Heart right ventricle (tissue), 16 donors: ENCODE measurements around the gene CHST15. TPM values are rescaled to one million over a fixed set of nuclear protein-coding genes. Genes with fewer than 3 reads are reported as not detected.
A peak's percentile ranks its signal among the peaks of the same experiment; 100 is the strongest.

Experiments used
- ATAC-seq, 8 donors: fragments of 200-7000 bp; cut with Tn5 transposase; one replicate each; pipeline ENCODE4 v1.9.1; 2020; ENCODE audit warnings: mild to moderate bottlenecking in 8 of 8, moderate library complexity in 8 of 8, moderate number of reproducible peaks in 1 of 8
- DNase-seq, 2 donors: peaks; one replicate each; pipeline ENCODE4 v3.0.0-alpha.2; 2020
- H3K27ac ChIP-seq, 10 donors: fragments of 200-600 bp; sonication (generic) in 2 of 10; one replicate each; pipeline versions ENCODE4 v1.5.0 to v1.8.0; 2020 to 2022; ENCODE audit warnings: mild to moderate bottlenecking in 3 of 10
- H3K27me3 ChIP-seq, 7 donors: fragments of 200-600 bp; one replicate each; pipeline ENCODE4 v1.8.0; 2021 to 2022; ENCODE audit warnings: mild to moderate bottlenecking in 2 of 7
- H3K36me3 ChIP-seq, 9 donors: fragments of 200-600 bp; sonication (generic) in 1 of 9; one replicate each; pipeline versions ENCODE4 v1.5.0 to v1.8.0; 2020 to 2022; ENCODE audit warnings: mild to moderate bottlenecking in 2 of 9
- H3K4me1 ChIP-seq, 9 donors: fragments of 200-600 bp; sonication (generic) in 1 of 9; one replicate each; pipeline versions ENCODE4 v1.5.0 to v1.8.0; 2020 to 2022; ENCODE audit warnings: mild to moderate bottlenecking in 4 of 9
- H3K4me3 ChIP-seq, 10 donors: fragments of 200-600 bp; sonication (generic) in 2 of 10; one replicate each; pipeline versions ENCODE4 v1.5.0 to v1.8.0; 2020 to 2022; ENCODE audit warnings: mild to moderate bottlenecking in 7 of 10, moderate library complexity in 2 of 10
- H3K9me3 ChIP-seq, 11 donors: fragments of 200-600 bp in 10 of 11; sonication (generic) in 2 of 11; one replicate each; pipeline versions ENCODE4 v1.5.0 to v1.8.0; 2013 to 2022; ENCODE audit warnings: mild to moderate bottlenecking in 2 of 11, control low read depth in 1 of 11, moderate library complexity in 1 of 11
- WGBS, 2 donors: extraction: QIAGEN DNeasy Blood & Tissue Kit; methylation state at CpG; one replicate each; pipeline ENCODE4 v1.1.7; 2013; ENCODE audit warnings: inconsistent platforms in 1 of 2; 5-methylcytosine and 5-hydroxymethylcytosine counted together
- intact Hi-C, 10 donors: fragments of 100-400 bp; cut with DNase I; formaldehyde crosslinking; loops; one replicate each; pipeline versions ENCODE4 v1.11.1 to v1.14.2; 2022
- polyA plus RNA-seq, 2 donors: library from polyadenylated mRNA; stranded (reverse); fragments of 200-250 nt; gene quantifications; one replicate each; pipeline ENCODE4 v1.2.3, GENCODE V29; 2013
- total RNA-seq, 10 donors: library from RNA; stranded (reverse); fragmentation: NEBNext Ultra II Directional in 3 of 10; extraction: Animal tissue kit (Norgen Biotek cat#: 25700) in 3 of 10; gene quantifications; one replicate each; pipeline versions ENCODE4 v1.2.1 to v1.2.4, GENCODE V29; 2021 to 2023
- TF ChIP-seq, protein P1 (sequence below), 9 donors: fragments of 200-600 bp; sonication (generic) in 2 of 9; IDR thresholded peaks; one replicate each; pipeline versions ENCODE4 v1.5.0 to v1.8.0; 2021 to 2022; ENCODE audit warnings: antibody characterized with exemption in 9 of 9, mild to moderate bottlenecking in 5 of 9, moderate library complexity in 1 of 9
- donor health status: Arrhythmogenic right ventricular cardiomyopathy.
- donor health status: ischemic (EF 13 %, LVEDD 7.1; RV severe dilation, severe dysfunction).
- donor health status: healthy with polysubstance abuse.
- donor health status: DM: no; HTN: yes; CAD: no.
- donor health status: DM: no; HTN: no; CAD: no.
- donor health status: ischemic (EF 25% LVEDD 6.9; RV normal size, moderate dysfunction).
- donor health status: ischemic (EF 25% LVEDD 5.7; RV mildly dilated, moderate dysfunction).
- donor health status: healthy.
- donor health status: DM: yes; HTN: yes; CAD: no.
- donor health status: Ischemic cardiomyopathy.
- donor health status: ischemic (EF 35%, LVEDD 5.7; RV mildly dilated, moderate dysfunction).
- donor health status: nonischemic (EF 11% LVEDD 7.7; RV severe dilation, severe dysfunction).
- donor health status: DM: yes; HTN: yes; CAD: no.
- donor health status: PGD.
- donor health status: ischemic (EF 29% LVEDD 5.4; RV normal size, mild dysfunction).
- donor health status: nonischemic (EF 23%, LVEDD 6.1; RV moderate dilation, normal function).

Gene CHST15
- total and polyA plus RNA-seq, 12 donors, result 1.3 to 16.7 (median 4.8) TPM

DNA sequence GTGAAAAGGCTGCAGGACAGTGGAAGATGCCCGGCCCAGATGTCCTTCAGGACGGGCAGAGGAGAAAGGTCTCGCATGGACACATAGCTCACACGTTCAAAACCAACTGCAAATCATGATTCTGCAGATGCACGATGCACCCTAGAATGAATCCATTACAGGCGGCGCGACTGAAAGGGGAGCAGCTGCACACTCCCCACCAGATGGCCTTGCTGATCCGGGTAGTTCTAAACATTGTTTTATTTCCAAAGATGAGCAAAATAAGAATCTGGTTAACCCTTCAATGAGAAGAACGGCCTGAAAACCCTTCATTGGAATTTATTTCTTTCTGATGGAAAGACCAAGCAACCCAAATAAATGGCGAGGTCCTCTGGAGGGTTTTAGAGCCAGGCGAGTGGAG, 33.8 kb downstream of the CHST15 start:
- Histone ChIP-seq H3K27ac (no peak overlapping the region), H3K4me3 (no peak overlapping the region), H3K36me3 (peaks cover 0 to 22% (median 0%) of the 10 kb centered on the region in 9 donors), H3K4me1 (peaks cover 0 to 15% (median 0%) of the 10 kb centered on the region in 9 donors), H3K27me3 (peaks cover 0 to 5% (median 0%) of the 10 kb centered on the region in 7 donors), H3K9me3 (no peaks in the 10 kb centered on the region)
- intact Hi-C loops, result no loop called here
- 90 to 91% methylated on average over 12 of the region's 12 CpGs for WGBS, 2 donors
- ATAC-seq (no peak), DNase-seq (no peak)
- TF ChIP-seq, protein P1, sequence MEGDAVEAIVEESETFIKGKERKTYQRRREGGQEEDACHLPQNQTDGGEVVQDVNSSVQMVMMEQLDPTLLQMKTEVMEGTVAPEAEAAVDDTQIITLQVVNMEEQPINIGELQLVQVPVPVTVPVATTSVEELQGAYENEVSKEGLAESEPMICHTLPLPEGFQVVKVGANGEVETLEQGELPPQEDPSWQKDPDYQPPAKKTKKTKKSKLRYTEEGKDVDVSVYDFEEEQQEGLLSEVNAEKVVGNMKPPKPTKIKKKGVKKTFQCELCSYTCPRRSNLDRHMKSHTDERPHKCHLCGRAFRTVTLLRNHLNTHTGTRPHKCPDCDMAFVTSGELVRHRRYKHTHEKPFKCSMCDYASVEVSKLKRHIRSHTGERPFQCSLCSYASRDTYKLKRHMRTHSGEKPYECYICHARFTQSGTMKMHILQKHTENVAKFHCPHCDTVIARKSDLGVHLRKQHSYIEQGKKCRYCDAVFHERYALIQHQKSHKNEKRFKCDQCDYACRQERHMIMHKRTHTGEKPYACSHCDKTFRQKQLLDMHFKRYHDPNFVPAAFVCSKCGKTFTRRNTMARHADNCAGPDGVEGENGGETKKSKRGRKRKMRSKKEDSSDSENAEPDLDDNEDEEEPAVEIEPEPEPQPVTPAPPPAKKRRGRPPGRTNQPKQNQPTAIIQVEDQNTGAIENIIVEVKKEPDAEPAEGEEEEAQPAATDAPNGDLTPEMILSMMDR (IDR thresholded peaks at IDR 0.05), result no peak

DNA sequence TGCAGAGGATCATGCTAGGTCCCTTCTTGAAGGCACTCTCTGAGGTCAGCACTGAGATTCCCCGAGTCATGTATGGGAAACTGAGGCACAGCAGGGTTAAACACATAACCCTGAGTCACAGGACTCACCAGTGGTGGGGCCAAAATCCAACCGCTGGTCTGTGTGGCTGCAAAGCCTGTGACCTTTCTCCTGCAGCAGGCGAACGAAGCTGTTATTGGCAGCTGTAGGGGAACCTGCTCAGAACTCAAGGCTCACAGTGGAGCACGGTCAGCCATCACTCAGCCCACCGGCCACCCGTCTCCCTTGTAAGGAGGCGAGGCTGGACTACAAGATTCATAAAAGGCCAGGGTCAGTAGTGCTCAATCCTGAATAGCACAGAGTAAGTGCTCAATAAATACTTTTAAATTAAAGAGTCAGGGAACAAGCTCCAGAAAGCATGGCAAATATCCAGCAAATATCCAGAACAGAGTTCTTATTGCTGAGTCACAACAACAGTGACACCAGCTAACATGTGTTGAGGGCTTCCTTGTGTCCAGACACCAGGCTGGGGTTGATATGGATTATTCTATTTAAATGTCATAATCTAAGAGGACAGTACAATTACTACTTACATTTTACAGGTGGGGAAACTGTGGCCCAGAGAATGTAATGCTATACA, 34.9 kb downstream of the CHST15 start:
- H3K4me1 ChIP-seq, result peaks cover 0 to 15% (median 0%) of the 10 kb centered on the region in 9 donors
- H3K9me3 ChIP-seq, result no peaks in the 10 kb centered on the region
- ATAC-seq (no peak), DNase-seq (no peak)
- H3K4me3 ChIP-seq, result no peak overlapping the region
- no peaks in the 10 kb centered on the region for H3K27me3 ChIP-seq
- H3K27ac ChIP-seq, result no peak overlapping the region
- 91 to 94% methylated on average over 8 of the region's 8 CpGs for WGBS, 2 donors
- intact Hi-C loops, result no loop called here
- TF ChIP-seq, protein P1 (IDR thresholded peaks at IDR 0.05), result no peak
- peaks cover 0 to 22% (median 0%) of the 10 kb centered on the region in 9 donors for H3K36me3 ChIP-seq

DNA sequence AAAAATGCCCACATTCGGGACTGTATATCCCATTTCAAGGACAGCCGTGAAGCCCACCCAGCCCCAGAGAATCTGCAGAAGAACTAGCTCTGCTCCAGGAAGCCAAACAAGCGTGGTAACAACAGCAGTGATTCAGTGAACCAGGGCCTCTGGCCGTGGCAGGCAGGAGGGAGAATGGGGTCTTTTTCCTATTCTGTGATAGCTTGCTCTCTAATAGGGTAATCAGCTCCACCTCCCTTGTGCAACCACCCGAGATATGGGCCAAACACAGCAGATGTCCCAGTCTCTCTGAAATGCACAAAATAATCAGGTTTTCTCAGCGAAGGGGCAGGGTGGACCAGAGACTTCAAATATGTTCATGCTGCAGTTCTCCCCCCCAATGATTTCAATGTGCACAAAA, 35.8 kb downstream of the CHST15 start:
- H3K9me3 ChIP-seq, result no peaks in the 10 kb centered on the region
- H3K4me1 ChIP-seq, result peaks cover 0 to 13% (median 0%) of the 10 kb centered on the region in 9 donors
- no peak overlapping the region for H3K4me3 ChIP-seq
- DNase-seq (no peak), ATAC-seq (no peak)
- peaks cover 0 to 22% (median 0%) of the 10 kb centered on the region in 9 donors for H3K36me3 ChIP-seq
- H3K27me3 ChIP-seq, result no peaks in the 10 kb centered on the region
- TF ChIP-seq, protein P1 (IDR thresholded peaks at IDR 0.05), result no peak
- no peak overlapping the region for H3K27ac ChIP-seq
- WGBS, 2 donors, result 65 to 77% methylated on average over 6 of the region's 6 CpGs
- intact Hi-C loops, result no loop called here

- Histone ChIP-seq H3K9me3 (no peaks in the 10 kb centered on the region), H3K4me1 (peaks cover 0 to 13% (median 0%) of the 10 kb centered on the region in 9 donors), H3K27me3 (no peaks in the 10 kb centered on the region), H3K36me3 (peaks cover 0 to 13% (median 0%) of the 10 kb centered on the region in 9 donors), H3K4me3 (no peak overlapping the region), H3K27ac (no peak overlapping the region)
- WGBS, 2 donors, result 81 to 91% methylated on average over 29 of the region's 29 CpGs
- DNase-seq, result no peak
- TF ChIP-seq, protein P1 (IDR thresholded peaks at IDR 0.05), result no peak
- ATAC-seq, result peak in 3 of 8 donors; percentile 16 to 45 (median 31)
- intact Hi-C loops, result no loop called here
Measured at GRCh38 chr10:124056337-124056980, 36.9 kb downstream of the CHST15 start.
